HEK293 (cell line): ENCODE data around the gene SLC19A2.

ENCODE experiments used
- CTCF ChIA-PET: fragments of 350-600 bp; formaldehyde crosslinking; extraction: SDS; loops from one replicate; lab custom pipeline; 2021; ENCODE audit warnings: antibody characterized with exemption; lab: Yijun Ruan, JAX
- POLR2A ChIA-PET: fragments of 300-600 bp; formaldehyde crosslinking; extraction: SDS; loops from one replicate; lab custom pipeline; 2020; ENCODE audit warnings: antibody characterized with exemption, inconsistent platforms; lab: Yijun Ruan, JAX
- H3K27ac ChIP-seq: fragments of 200-500 bp; sonication (Bioruptor generic); 2 replicates; pipeline ENCODE4 v1.5.1; 2014; ENCODE audit warnings: low read depth, low read length, control low read depth, inconsistent platforms; ENCODE audit errors: extremely low read depth
- H3K36me3 ChIP-seq, 2 experiments: fragments of 200-500 bp in 1 of 2; sonication (Bioruptor generic) in 1 of 2; 1 replicate in 1 of 2; 2 replicates in 1 of 2; pipeline ENCODE4 v1.5.1; 2014 to 2017; ENCODE audit warnings: inconsistent platforms in 2 of 2, low read length in 2 of 2; ENCODE audit not compliant: control insufficient read depth in 2 of 2, insufficient read depth in 1 of 2
- H3K4me1 ChIP-seq: fragments of 200-500 bp; sonication (Bioruptor generic); 2 replicates; pipeline ENCODE4 v1.5.1; 2014; ENCODE audit warnings: mild to moderate bottlenecking, low read length, inconsistent platforms; ENCODE audit not compliant: control insufficient read depth, insufficient read depth
- H3K4me3 ChIP-seq: 2 replicates; pipeline ENCODE4 v1.5.1; 2011; ENCODE audit warnings: low read depth, mild to moderate bottlenecking, control low read depth, low read length, moderate library complexity
- H3K9me3 ChIP-seq: fragments of 200-500 bp; sonication (Bioruptor generic); 2 replicates; pipeline ENCODE4 v1.5.1; 2014; ENCODE audit warnings: low read depth, low read length, inconsistent platforms; ENCODE audit not compliant: control insufficient read depth, insufficient read depth
- GFI1B ChIP-seq: fragments of 450-650 bp; formaldehyde crosslinking; IDR thresholded peaks from 2 replicates; pipeline ENCODE4 v1.5.1; 2016; ENCODE audit warnings: missing biosample characterization, missing genetic modification characterization
- GLIS1 ChIP-seq: fragments of 450-650 bp; formaldehyde crosslinking; IDR thresholded peaks from 2 replicates; pipeline ENCODE4 v1.5.1; 2016; ENCODE audit warnings: missing biosample characterization, missing genetic modification characterization
- KLF1 ChIP-seq: fragments of 450-650 bp; formaldehyde crosslinking; IDR thresholded peaks from 2 replicates; pipeline ENCODE4 v1.5.1; 2016; ENCODE audit warnings: missing biosample characterization, missing genetic modification characterization
- PRDM6 ChIP-seq: fragments of 450-650 bp; formaldehyde crosslinking; IDR thresholded peaks from 2 replicates; pipeline ENCODE4 v1.5.1; 2017; ENCODE audit warnings: missing biosample characterization, missing genetic modification characterization
- RBAK ChIP-seq: fragments of 450-650 bp; formaldehyde crosslinking; IDR thresholded peaks from 2 replicates; pipeline ENCODE4 v1.5.1; 2016; ENCODE audit warnings: missing biosample characterization, missing genetic modification characterization
- ZFHX2 ChIP-seq: fragments of 450-650 bp; formaldehyde crosslinking; conservative IDR thresholded peaks from 2 replicates; pipeline ENCODE4 v1.5.1; 2016; ENCODE audit warnings: missing biosample characterization, missing genetic modification characterization
- ZFP69B ChIP-seq: fragments of 450-650 bp; formaldehyde crosslinking; IDR thresholded peaks from 2 replicates; pipeline ENCODE4 v1.5.1; 2016; ENCODE audit warnings: missing biosample characterization, missing genetic modification characterization
- ZNF132 ChIP-seq: fragments of 450-650 bp; formaldehyde crosslinking; IDR thresholded peaks from 2 replicates; pipeline ENCODE4 v1.5.1; 2017; ENCODE audit warnings: missing biosample characterization, missing genetic modification characterization, borderline replicate concordance
- ZNF138 ChIP-seq: fragments of 450-650 bp; formaldehyde crosslinking; IDR thresholded peaks from 2 replicates; pipeline ENCODE4 v1.5.1; 2016; ENCODE audit warnings: missing biosample characterization, missing genetic modification characterization, borderline replicate concordance
- ZNF155 ChIP-seq: fragments of 450-650 bp; formaldehyde crosslinking; IDR thresholded peaks from 2 replicates; pipeline ENCODE4 v1.5.1; 2016; ENCODE audit warnings: missing biosample characterization, missing genetic modification characterization
- ZNF350 ChIP-seq: fragments of 450-650 bp; formaldehyde crosslinking; IDR thresholded peaks from 2 replicates; pipeline ENCODE4 v1.5.0; 2017; ENCODE audit warnings: missing biosample characterization, mild to moderate bottlenecking, missing genetic modification characterization
- ZNF354C ChIP-seq: fragments of 450-650 bp; formaldehyde crosslinking; IDR thresholded peaks from 2 replicates; pipeline ENCODE4 v1.5.1; 2016; ENCODE audit warnings: missing biosample characterization, missing genetic modification characterization, low read depth, borderline replicate concordance
- ZNF510 ChIP-seq: fragments of 450-650 bp; formaldehyde crosslinking; IDR thresholded peaks from 2 replicates; pipeline ENCODE4 v1.5.1; 2018; ENCODE audit warnings: mild to moderate bottlenecking, missing genetic modification characterization, missing biosample characterization; ENCODE audit not compliant: insufficient replicate concordance
- ZNF660 ChIP-seq: fragments of 450-650 bp; IDR thresholded peaks from 2 replicates; pipeline ENCODE4 v1.5.1; 2018; ENCODE audit warnings: missing biosample characterization, mild to moderate bottlenecking, missing genetic modification characterization
- ZNF692 ChIP-seq: fragments of 450-650 bp; formaldehyde crosslinking; IDR thresholded peaks from 2 replicates; pipeline ENCODE4 v1.5.1; 2016; ENCODE audit warnings: missing biosample characterization, missing genetic modification characterization
- ZSCAN23 ChIP-seq: fragments of 450-650 bp; formaldehyde crosslinking; IDR thresholded peaks from 2 replicates; pipeline ENCODE4 v1.5.1; 2016; ENCODE audit warnings: missing biosample characterization, missing genetic modification characterization
- ZSCAN30 ChIP-seq: fragments of 450-650 bp; IDR thresholded peaks from 2 replicates; pipeline ENCODE4 v1.5.1; 2018; ENCODE audit warnings: missing biosample characterization, mild to moderate bottlenecking, missing genetic modification characterization, moderate library complexity
- TF ChIP-seq, protein P1 (sequence below): fragments of 450-650 bp; formaldehyde crosslinking; IDR thresholded peaks from 2 replicates; pipeline ENCODE4 v1.5.1; 2016; ENCODE audit warnings: missing biosample characterization, missing genetic modification characterization, low read depth

The SLC19A2 gene

DNA sequence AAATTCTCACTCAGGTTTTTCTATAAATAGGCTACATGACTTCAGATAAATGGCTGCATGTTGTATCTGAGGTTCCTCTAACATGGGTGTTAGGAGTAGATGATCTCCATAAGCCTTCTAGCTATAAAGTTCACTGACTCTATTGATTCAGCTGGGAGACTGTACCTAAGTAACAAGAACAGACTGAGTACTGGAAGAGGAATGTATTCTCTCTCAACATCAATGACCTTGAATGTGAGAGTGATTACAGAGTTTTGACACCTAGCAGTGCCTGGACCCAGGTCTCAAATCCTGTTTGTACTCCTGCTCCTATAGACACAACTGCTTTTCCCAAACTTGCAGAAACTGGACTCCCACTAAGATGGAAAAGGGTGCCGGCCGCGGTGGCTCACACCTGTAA, 8.6 kb upstream of the SLC19A2 start:
- TF ChIP-seq ZNF510 (tag by site-specific recombination) = no peak
- TF ChIP-seq ZNF138 (tag by site-specific recombination) = no peak
- Histone ChIP-seq H3K9me3 (no peaks in the 10 kb centered on the region), H3K36me3 (no peaks in the 10 kb centered on the region), H3K4me1 (no peaks in the 10 kb centered on the region), H3K4me3 (no peak overlapping the region), H3K27ac (no peak overlapping the region)
- ChIA-PET POLR2A (no interaction called here), CTCF (interaction anchor here (1.1 kb wide), 1 partner anchor 15 kb away, joined by 3 read pairs; no protein-coding TSS in a partner anchor)

GRCh38 chr1:169493251-169493650, 7.5 kb upstream of the SLC19A2 start:
- H3K9me3 ChIP-seq = no peaks in the 10 kb centered on the region
- ChIA-PET POLR2A (no interaction called here), CTCF (interaction anchor here (1.0 to 1.1 kb wide), 2 partner anchors 14 to 890 kb away, joined by 3 read pairs; no protein-coding TSS in a partner anchor)
- H3K36me3 ChIP-seq = no peaks in the 10 kb centered on the region
- H3K4me3 ChIP-seq = no peak overlapping the region
- H3K4me1 ChIP-seq = no peaks in the 10 kb centered on the region
- no peak overlapping the region for H3K27ac ChIP-seq
- no peak for TF ChIP-seq ZNF354C (tag by site-specific recombination)
- TF ChIP-seq ZNF155 (tag by site-specific recombination) = no peak
- TF ChIP-seq, protein P1, sequence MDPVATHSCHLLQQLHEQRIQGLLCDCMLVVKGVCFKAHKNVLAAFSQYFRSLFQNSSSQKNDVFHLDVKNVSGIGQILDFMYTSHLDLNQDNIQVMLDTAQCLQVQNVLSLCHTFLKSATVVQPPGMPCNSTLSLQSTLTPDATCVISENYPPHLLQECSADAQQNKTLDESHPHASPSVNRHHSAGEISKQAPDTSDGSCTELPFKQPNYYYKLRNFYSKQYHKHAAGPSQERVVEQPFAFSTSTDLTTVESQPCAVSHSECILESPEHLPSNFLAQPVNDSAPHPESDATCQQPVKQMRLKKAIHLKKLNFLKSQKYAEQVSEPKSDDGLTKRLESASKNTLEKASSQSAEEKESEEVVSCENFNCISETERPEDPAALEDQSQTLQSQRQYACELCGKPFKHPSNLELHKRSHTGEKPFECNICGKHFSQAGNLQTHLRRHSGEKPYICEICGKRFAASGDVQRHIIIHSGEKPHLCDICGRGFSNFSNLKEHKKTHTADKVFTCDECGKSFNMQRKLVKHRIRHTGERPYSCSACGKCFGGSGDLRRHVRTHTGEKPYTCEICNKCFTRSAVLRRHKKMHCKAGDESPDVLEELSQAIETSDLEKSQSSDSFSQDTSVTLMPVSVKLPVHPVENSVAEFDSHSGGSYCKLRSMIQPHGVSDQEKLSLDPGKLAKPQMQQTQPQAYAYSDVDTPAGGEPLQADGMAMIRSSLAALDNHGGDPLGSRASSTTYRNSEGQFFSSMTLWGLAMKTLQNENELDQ = no peak

DNA sequence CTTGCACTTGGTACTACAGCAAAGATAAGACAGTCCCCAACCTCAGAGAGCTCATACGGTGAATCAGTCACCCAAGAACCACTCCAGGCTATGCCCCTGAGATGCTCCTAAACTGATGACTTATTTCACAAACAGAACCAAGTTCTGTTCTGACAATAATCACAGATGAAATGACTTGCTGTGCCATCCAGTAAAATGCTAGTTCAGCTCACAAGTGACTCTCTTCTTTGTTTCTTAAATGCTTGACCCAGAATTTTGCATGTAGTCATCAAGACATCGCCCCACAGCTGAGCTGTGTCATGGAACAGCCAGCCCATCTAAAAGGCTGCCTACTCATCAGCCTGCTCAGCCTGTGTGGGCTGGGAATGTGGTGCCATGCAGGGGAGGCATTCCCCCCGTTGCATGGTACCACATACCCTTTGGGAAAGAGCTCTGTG, 6.1 kb upstream of the SLC19A2 start:
- POLR2A ChIA-PET = no interaction called here
- no peak for TF ChIP-seq ZSCAN23 (tag by site-specific recombination)
- no peak for TF ChIP-seq ZSCAN30 (tag by site-specific recombination)
- TF ChIP-seq RBAK = no peak
- 0 out of 2 replicates have a peak, but pooled peaks have one; percentile 20 for TF ChIP-seq ZFHX2 (tag by site-specific recombination)

GRCh38 chr1:169488157-169488556, 2.4 kb upstream of the SLC19A2 start:
- Histone ChIP-seq H3K4me3 (no peak overlapping the region), H3K9me3 (no peaks in the 10 kb centered on the region), H3K4me1 (peaks cover 12% of the 10 kb centered on the region), H3K27ac (no peak overlapping the region), H3K36me3 (no peaks in the 10 kb centered on the region)
- POLR2A ChIA-PET = no interaction called here
- CTCF ChIA-PET = no interaction called here
- TF ChIP-seq ZNF660 (tag by site-specific recombination) (no peak), ZNF692 (tag by site-specific recombination) (peak; percentile 71), ZNF350 (tag by site-specific recombination) (no peak), GFI1B (tag by site-specific recombination) (0 out of 2 replicates have a peak, but pooled peaks have one; percentile 50), ZFP69B (tag by site-specific recombination) (peak; percentile 73), GLIS1 (tag by site-specific recombination) (no peak), KLF1 (tag by site-specific recombination) (no peak), ZNF132 (no peak), PRDM6 (tag by site-specific recombination) (0 out of 2 replicates have a peak, but pooled peaks have one; percentile 23)

More for the DNA sequence above, 6.1 kb upstream of the SLC19A2 start:
- Histone ChIP-seq H3K9me3 (no peaks in the 10 kb centered on the region), H3K27ac (no peak overlapping the region), H3K36me3 (no peaks in the 10 kb centered on the region), H3K4me3 (no peak overlapping the region), H3K4me1 (peaks cover 3% of the 10 kb centered on the region; the same call in 1 of the 2 replicates)
- CTCF ChIA-PET = interaction anchor here (1.0 kb wide), 1 partner anchor 889 kb away, joined by 3 read pairs; no protein-coding TSS in a partner anchor
